GM18909 (cell line): ENCODE results near the gene RANBP6.
"Not testable (repeated sequence)": the region's sequence is repeated elsewhere in the genome, so short reads cannot be mapped to it uniquely, and the experiment has no call there.

Experiments used
- ATAC-seq: cut with Tn5 transposase; IDR thresholded peaks from one replicate; pipeline ENCODE4 v1.9.1; 2021; ENCODE audit warnings: mild to moderate bottlenecking; ENCODE audit not compliant: unreplicated experiment, poor library complexity

RANBP6 gene

GRCh38 chr9:6015278-6016157 is at the start of gene RANBP6:
TSS of gene RANBP6 (minus strand) at chr9:6015624. CDS start at chr9:6015607, 17 bp downstream.
- peak; percentile 99 for ATAC-seq

- ATAC-seq: not testable (repeated sequence)
Measured at GRCh38 chr9:6063146-6063545, 47.7 kb upstream of the RANBP6 start.

GRCh38 chr9:6055666-6056065 is 40.2 kb upstream of the RANBP6 start:
- ATAC-seq: no peak

- peak; percentile 58 for ATAC-seq
Measured at GRCh38 chr9:6055216-6055615, 39.8 kb upstream of the RANBP6 start.

GRCh38 chr9:6054280-6055099 is 39.1 kb upstream of the RANBP6 start:
- ATAC-seq: no peak

- no peak for ATAC-seq
Measured at GRCh38 chr9:6052293-6052919, 37.0 kb upstream of the RANBP6 start.

- ATAC-seq: peak; percentile 69
Measured at GRCh38 chr9:6051511-6051950, 36.1 kb upstream of the RANBP6 start.

GRCh38 chr9:6049798-6050197 is 34.4 kb upstream of the RANBP6 start:
- peak; percentile 62 for ATAC-seq

- ATAC-seq: no peak
Measured at GRCh38 chr9:6048039-6048438, 32.6 kb upstream of the RANBP6 start.

- ATAC-seq: no peak
Measured at GRCh38 chr9:6047020-6047419, 31.6 kb upstream of the RANBP6 start.

GRCh38 chr9:6045364-6045763 is 29.9 kb upstream of the RANBP6 start:
- ATAC-seq: no peak

GRCh38 chr9:6040077-6040476 is 24.7 kb upstream of the RANBP6 start:
- ATAC-seq: no peak

- ATAC-seq: no peak
Measured at GRCh38 chr9:6036391-6036790, 21.0 kb upstream of the RANBP6 start.

GRCh38 chr9:6034954-6035353 is 19.5 kb upstream of the RANBP6 start:
- no peak for ATAC-seq

- no peak for ATAC-seq
Measured at GRCh38 chr9:6029604-6030274, 14.3 kb upstream of the RANBP6 start.

- no peak for ATAC-seq
Measured at GRCh38 chr9:6024035-6024554, 8.7 kb upstream of the RANBP6 start.

- ATAC-seq: not testable (repeated sequence)
Measured at GRCh38 chr9:6016975-6017374, 1.6 kb upstream of the RANBP6 start.

GRCh38 chr9:6014670-6015270 is 654 bp downstream of the RANBP6 start:
- ATAC-seq: no peak

- peak; percentile 71 for ATAC-seq
Measured at GRCh38 chr9:6008169-6008979, 7.0 kb downstream of the RANBP6 start.
